Measurements from ENCODE around the gene ERCC6L.

ERCC6L gene

GRCh38 chrX:72258174-72258573 is 19.3 kb upstream of the ERCC6L start:
- Histone ChIP-seq H3K4me1 (ENCODE audit: low read length) (no peaks in the 10 kb centered on the region), H3K9me2 (replicated peaks; ENCODE audit: insufficient read depth, low read length) (no peaks in the 10 kb centered on the region), H3K27ac (ENCODE audit: low read length) (no peak overlapping the region), H3K79me2 (ENCODE audit: low read length) (no peaks in the 10 kb centered on the region), H3K4me2 (ENCODE audit: low read depth, low read length) (no peak overlapping the region), H3K36me3 (replicated peaks; ENCODE audit: insufficient read depth, low read length) (no peaks in the 10 kb centered on the region), H3F3A (ENCODE audit: insufficient read depth, low read length) (no peaks in the 10 kb centered on the region), H4K20me1 (ENCODE audit: insufficient read depth, low read length) (no peaks in the 10 kb centered on the region), H2AFZ (ENCODE audit: low read length) (no peak overlapping the region), H3K9ac (ENCODE audit: low read length) (no peak overlapping the region), H3K9me3 (replicated peaks; ENCODE audit: insufficient read depth, low read length) (no peaks in the 10 kb centered on the region), H3K4me3 (ENCODE audit: low read length) (no peak overlapping the region), H3K27me3 (replicated peaks; ENCODE audit: insufficient read depth, low read length) (no peaks in the 10 kb centered on the region)
- TF ChIP-seq, protein P1, sequence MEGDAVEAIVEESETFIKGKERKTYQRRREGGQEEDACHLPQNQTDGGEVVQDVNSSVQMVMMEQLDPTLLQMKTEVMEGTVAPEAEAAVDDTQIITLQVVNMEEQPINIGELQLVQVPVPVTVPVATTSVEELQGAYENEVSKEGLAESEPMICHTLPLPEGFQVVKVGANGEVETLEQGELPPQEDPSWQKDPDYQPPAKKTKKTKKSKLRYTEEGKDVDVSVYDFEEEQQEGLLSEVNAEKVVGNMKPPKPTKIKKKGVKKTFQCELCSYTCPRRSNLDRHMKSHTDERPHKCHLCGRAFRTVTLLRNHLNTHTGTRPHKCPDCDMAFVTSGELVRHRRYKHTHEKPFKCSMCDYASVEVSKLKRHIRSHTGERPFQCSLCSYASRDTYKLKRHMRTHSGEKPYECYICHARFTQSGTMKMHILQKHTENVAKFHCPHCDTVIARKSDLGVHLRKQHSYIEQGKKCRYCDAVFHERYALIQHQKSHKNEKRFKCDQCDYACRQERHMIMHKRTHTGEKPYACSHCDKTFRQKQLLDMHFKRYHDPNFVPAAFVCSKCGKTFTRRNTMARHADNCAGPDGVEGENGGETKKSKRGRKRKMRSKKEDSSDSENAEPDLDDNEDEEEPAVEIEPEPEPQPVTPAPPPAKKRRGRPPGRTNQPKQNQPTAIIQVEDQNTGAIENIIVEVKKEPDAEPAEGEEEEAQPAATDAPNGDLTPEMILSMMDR (IDR thresholded peaks at IDR 0.05; ENCODE audit: low read length): no peak
- TF ChIP-seq EZH2phosphoT487 (IDR thresholded peaks at IDR 0.05; ENCODE audit: low read length): no peak
- no peak for TF ChIP-seq EZH2 (optimal IDR thresholded peaks at IDR 0.05; ENCODE audit: low read depth, low read length)
- no peak for DNase-seq

DNA sequence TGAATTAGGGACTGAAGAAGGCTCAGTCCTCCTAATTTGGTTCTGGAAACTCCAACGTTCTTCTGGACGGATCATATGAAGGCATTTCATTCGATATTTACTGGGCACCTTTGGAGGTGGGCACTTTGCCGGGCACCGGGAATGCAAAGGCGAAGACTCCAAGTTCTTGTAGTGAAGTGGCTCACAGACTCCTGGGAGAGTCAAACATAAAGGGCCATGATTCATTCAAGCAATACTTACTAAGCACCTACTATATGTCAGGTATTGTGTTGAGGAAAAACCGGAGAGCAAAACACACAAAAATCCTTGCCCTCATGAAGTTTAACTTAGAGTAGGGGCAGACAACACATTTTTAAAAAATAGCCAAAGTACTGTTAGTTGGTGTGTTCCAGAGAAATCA is 17.0 kb upstream of the ERCC6L start:
- Histone ChIP-seq H3K27me3 (replicated peaks; ENCODE audit: insufficient read depth, low read length) (no peaks in the 10 kb centered on the region), H3K27ac (ENCODE audit: low read length) (no peak overlapping the region), H3K9me3 (replicated peaks; ENCODE audit: insufficient read depth, low read length) (no peaks in the 10 kb centered on the region), H3K79me2 (ENCODE audit: low read length) (no peaks in the 10 kb centered on the region), H3F3A (ENCODE audit: insufficient read depth, low read length) (no peaks in the 10 kb centered on the region), H3K9me2 (replicated peaks; ENCODE audit: insufficient read depth, low read length) (no peaks in the 10 kb centered on the region), H2AFZ (ENCODE audit: low read length) (no peak overlapping the region), H3K4me2 (ENCODE audit: low read depth, low read length) (no peak overlapping the region), H3K4me1 (ENCODE audit: low read length) (no peaks in the 10 kb centered on the region), H3K9ac (ENCODE audit: low read length) (no peak overlapping the region), H4K20me1 (ENCODE audit: insufficient read depth, low read length) (no peaks in the 10 kb centered on the region), H3K4me3 (ENCODE audit: low read length) (no peak overlapping the region), H3K36me3 (replicated peaks; ENCODE audit: insufficient read depth, low read length) (no peaks in the 10 kb centered on the region)
- TF ChIP-seq, protein P1 (IDR thresholded peaks at IDR 0.05; ENCODE audit: low read length): no peak
- TF ChIP-seq EZH2 (optimal IDR thresholded peaks at IDR 0.05; ENCODE audit: low read depth, low read length) (no peak), EZH2phosphoT487 (IDR thresholded peaks at IDR 0.05; ENCODE audit: low read length) (no peak)
- DNase-seq: no peak

- TF ChIP-seq, protein P1 (IDR thresholded peaks at IDR 0.05; ENCODE audit: low read length): no peak
- TF ChIP-seq EZH2 (optimal IDR thresholded peaks at IDR 0.05; ENCODE audit: low read depth, low read length): no peak
- TF ChIP-seq EZH2phosphoT487 (IDR thresholded peaks at IDR 0.05; ENCODE audit: low read length): no peak
- Histone ChIP-seq H3K9ac (ENCODE audit: low read length) (no peak overlapping the region), H2AFZ (ENCODE audit: low read length) (no peak overlapping the region), H3K4me3 (ENCODE audit: low read length) (no peak overlapping the region), H3K9me3 (replicated peaks; ENCODE audit: insufficient read depth, low read length) (no peaks in the 10 kb centered on the region), H3K36me3 (replicated peaks; ENCODE audit: insufficient read depth, low read length) (no peaks in the 10 kb centered on the region), H3K27ac (ENCODE audit: low read length) (no peak overlapping the region), H3K4me1 (ENCODE audit: low read length) (no peaks in the 10 kb centered on the region), H3K9me2 (replicated peaks; ENCODE audit: insufficient read depth, low read length) (no peaks in the 10 kb centered on the region), H3K4me2 (ENCODE audit: low read depth, low read length) (no peak overlapping the region), H3K79me2 (ENCODE audit: low read length) (no peaks in the 10 kb centered on the region), H3K27me3 (replicated peaks; ENCODE audit: insufficient read depth, low read length) (no peaks in the 10 kb centered on the region), H3F3A (ENCODE audit: insufficient read depth, low read length) (no peaks in the 10 kb centered on the region), H4K20me1 (ENCODE audit: insufficient read depth, low read length) (no peaks in the 10 kb centered on the region)
- no peak for DNase-seq
Observed at GRCh38 chrX:72255445-72255844, 16.6 kb upstream of the ERCC6L start.
